GM12874 (cell line): ENCODE results near the gene SPATA6L.

Source experiments
- TF ChIP-seq, protein P1 (sequence below): IDR thresholded peaks from 2 replicates; pipeline ENCODE4 v1.5.1; 2011; ENCODE audit warnings: low read depth, mild to moderate bottlenecking, control low read depth, low read length, moderate library complexity; ENCODE audit not compliant: insufficient read depth

Gene SPATA6L

DNA sequence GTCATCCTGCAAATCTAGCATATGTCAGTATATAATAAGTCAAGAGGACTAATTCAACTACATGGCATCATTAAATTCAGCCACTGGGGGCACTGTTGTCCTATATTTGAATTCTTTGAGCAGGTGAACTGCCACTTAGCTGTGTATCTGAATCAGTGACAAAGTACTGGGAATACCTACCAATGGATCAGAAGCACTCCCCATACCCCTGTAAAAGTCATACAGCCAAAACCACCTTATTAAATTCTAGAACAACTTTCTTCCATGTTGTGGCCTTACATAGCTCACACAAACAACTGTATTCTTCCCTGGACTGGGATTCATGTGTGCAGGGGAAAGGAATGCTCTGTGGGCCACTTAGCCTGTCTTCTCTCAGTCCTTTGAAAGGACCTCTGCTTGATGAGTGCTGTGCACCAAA lies 61.6 kb downstream of the SPATA6L start:
- TF ChIP-seq, protein P1, sequence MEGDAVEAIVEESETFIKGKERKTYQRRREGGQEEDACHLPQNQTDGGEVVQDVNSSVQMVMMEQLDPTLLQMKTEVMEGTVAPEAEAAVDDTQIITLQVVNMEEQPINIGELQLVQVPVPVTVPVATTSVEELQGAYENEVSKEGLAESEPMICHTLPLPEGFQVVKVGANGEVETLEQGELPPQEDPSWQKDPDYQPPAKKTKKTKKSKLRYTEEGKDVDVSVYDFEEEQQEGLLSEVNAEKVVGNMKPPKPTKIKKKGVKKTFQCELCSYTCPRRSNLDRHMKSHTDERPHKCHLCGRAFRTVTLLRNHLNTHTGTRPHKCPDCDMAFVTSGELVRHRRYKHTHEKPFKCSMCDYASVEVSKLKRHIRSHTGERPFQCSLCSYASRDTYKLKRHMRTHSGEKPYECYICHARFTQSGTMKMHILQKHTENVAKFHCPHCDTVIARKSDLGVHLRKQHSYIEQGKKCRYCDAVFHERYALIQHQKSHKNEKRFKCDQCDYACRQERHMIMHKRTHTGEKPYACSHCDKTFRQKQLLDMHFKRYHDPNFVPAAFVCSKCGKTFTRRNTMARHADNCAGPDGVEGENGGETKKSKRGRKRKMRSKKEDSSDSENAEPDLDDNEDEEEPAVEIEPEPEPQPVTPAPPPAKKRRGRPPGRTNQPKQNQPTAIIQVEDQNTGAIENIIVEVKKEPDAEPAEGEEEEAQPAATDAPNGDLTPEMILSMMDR, result peak; percentile 41; the same call in 1 of the 2 replicates

DNA sequence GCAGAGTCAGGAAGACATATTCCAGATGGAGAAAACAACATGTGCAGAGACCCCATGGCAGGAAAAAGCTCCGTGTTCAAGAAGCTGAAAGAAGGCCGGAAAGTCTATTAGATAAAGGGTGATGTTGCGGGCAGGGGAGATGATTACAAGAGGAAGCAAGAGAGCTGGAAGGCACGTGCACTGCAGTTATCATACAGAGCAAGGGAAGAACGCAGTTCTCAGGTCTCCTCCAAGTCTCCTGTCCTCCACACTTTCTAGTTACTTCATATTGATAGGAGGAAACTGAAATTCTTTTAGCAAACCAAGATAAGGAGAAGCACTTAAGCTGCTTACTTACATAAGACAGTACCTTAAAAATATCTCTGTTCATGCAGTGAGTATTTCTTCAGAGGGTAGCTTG lies 62.5 kb downstream of the SPATA6L start:
- TF ChIP-seq, protein P1, result no peak

DNA sequence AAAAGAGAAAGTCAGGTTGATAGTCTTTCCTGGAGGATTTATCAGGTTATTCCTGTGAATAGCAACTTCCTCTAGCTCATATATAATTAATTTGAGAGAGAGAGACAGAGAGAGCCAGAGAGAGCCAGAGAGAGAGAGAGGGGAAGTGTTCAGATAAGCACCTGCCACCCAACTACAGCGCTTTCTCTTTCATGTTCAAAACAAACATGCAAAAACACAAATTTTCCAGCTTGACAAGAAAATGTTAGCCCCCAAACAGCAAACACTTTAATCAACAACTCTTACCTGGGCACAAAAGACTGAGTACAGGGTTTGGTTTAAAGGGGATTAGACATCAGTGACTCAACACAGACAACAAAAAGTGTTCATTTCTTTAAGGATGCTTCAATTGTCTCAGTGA lies 65.9 kb downstream of the SPATA6L start:
- TF ChIP-seq, protein P1, result no peak

DNA sequence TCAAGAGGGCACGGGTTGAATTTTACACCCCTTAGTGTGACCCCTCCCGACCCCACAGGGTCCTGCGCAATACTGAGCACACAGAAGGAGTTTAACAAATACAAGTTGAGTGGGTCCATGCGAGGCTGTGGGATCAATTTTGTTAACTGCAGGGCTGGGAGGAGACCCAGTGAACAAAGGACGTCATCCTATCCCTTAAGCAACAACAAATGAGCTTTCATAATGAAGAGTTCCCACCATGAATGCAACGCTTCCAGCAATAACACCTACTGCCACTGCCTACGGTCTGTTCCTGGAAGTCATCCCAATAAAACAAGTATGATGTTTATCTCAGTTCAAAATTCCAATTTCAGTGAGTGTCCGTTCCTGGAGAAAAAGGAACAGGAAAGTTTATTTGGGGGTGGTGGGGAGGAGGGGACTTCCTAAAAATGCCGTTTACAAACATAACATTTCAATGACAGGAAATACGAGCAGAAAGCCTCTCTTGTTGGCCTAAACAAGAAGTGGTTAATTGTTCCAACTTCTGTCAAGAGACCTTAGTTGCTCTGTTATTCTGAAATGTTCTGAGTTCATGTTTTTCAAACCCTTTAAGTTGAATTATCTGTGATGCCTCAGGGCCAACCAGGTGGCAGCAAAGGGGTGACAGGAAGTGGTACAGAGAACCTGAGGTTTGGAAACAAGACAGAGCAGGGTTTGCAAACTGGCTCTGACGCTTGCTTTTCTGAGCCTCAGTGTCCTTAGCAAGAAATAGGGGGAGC lies 69.9 kb downstream of the SPATA6L start:
- TF ChIP-seq, protein P1, result no peak

DNA sequence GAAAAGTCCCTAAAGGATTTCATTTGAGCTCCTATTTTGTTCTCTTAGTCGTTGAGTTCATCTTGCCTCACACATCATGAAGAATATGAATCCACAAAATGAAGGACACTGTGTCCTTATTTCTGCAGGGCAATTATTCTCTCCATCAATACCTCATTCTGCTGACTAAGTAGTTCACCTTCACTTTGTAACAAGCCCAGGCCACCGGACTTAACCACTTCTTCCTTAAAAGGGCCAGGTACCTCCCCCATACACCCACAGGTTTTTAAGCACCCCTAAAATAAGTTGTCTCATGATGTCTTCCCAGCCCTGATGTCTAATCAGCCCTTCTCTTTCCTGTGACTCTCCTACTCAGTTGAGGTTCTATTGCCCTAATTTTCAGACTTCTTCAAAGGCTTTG lies 71.3 kb downstream of the SPATA6L start:
- TF ChIP-seq, protein P1, result no peak

DNA sequence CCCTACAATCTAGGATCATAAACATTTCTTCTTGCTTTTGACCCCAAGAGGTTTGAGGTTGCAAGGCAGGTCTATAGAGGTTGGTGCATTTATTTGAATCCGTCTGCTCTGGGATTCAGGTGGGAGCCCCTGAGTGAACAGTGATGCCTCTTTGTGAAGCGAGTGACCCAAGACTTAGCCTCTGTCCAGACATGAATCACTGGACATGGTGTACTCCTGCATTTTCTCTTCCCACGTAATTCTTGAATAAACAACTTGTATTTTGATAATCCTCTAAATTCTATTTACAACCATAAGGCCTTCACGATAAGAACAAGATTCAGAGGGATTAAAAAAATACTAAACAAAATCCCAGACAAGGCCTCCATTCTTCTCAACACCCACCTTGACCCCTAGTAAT lies 71.7 kb downstream of the SPATA6L start:
- TF ChIP-seq, protein P1, result no peak

DNA sequence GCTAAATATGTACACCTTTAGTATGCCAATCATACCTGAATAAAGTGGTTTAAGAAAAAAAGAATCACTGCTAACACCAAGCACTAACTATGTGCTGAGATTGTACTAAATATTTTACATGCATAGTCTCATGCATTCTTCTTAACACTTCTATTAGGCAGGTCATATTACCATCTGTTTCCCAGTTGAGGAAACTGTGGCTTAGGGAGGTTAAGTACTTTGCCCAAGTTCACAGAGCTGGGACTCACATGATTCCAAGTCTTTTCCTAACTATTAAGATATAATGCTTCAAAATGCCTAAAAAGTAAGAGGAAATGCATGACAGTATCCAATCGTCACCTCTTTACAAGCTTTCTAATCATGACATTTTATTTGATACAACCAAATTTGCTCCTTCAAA lies 73.4 kb downstream of the SPATA6L start:
- TF ChIP-seq, protein P1, result no peak
